Osteoblast (primary cell): Measurements from ENCODE around the gene SNRPA1. TPM values are rescaled to one million over a fixed set of nuclear protein-coding genes. Genes with fewer than 3 reads are reported as not detected.
A peak's percentile ranks its signal among the peaks of the same experiment; 100 is the strongest.

Experiments
- DNase-seq: peaks from one replicate; pipeline ENCODE4 v3.0.0; 2011; ENCODE audit warnings: low spot score, mixed read lengths; ENCODE audit not compliant: insufficient read length; ENCODE audit errors: missing footprints
- H2AFZ ChIP-seq: 2 replicates; pipeline ENCODE4 v1.6.0; 2011; ENCODE audit warnings: mild to moderate bottlenecking, low read length
- H3K27ac ChIP-seq: 2 replicates; pipeline ENCODE4 v1.5.1; 2011; ENCODE audit warnings: mild to moderate bottlenecking, low read depth, low read length, moderate library complexity
- H3K27me3 ChIP-seq: 2 replicates; pipeline ENCODE4 v1.6.0; 2012; ENCODE audit warnings: mild to moderate bottlenecking, control low read depth, inconsistent platforms, low read length, moderate library complexity; ENCODE audit not compliant: insufficient read depth
- H3K36me3 ChIP-seq: 2 replicates; pipeline ENCODE4 v1.5.1; 2011; ENCODE audit warnings: mild to moderate bottlenecking, low read length, control low read depth, moderate library complexity; ENCODE audit not compliant: insufficient read depth
- H3K4me1 ChIP-seq: 2 replicates; pipeline ENCODE4 v1.5.1; 2011; ENCODE audit warnings: mild to moderate bottlenecking, low read length, control low read depth, moderate library complexity; ENCODE audit not compliant: insufficient read depth
- H3K4me2 ChIP-seq: 2 replicates; pipeline ENCODE4 v1.6.0; 2011; ENCODE audit warnings: mild to moderate bottlenecking, low read length; ENCODE audit not compliant: insufficient read depth
- H3K4me3 ChIP-seq: fragments of 200-600 bp; sonication (generic); 3 replicates; pipeline ENCODE4 v1.5.1; 2012; ENCODE audit warnings: mild to moderate bottlenecking, low read length, inconsistent platforms; ENCODE audit not compliant: insufficient read depth
- H3K79me2 ChIP-seq: 2 replicates; pipeline ENCODE4 v1.6.0; 2012; ENCODE audit warnings: mild to moderate bottlenecking, low read length, control low read depth, inconsistent platforms; ENCODE audit not compliant: insufficient read depth
- H3K9me3 ChIP-seq: 2 replicates; pipeline ENCODE4 v1.5.1; 2011; ENCODE audit warnings: low read depth, low read length, control low read depth
- H4K20me1 ChIP-seq: 2 replicates; pipeline ENCODE4 v1.6.0; 2012; ENCODE audit warnings: mild to moderate bottlenecking, low read length, control low read depth; ENCODE audit not compliant: insufficient read depth
- CTCF ChIP-seq: IDR thresholded peaks from 2 replicates; pipeline ENCODE4 v1.5.1; 2011; ENCODE audit warnings: mild to moderate bottlenecking, low read depth, low read length, moderate library complexity; ENCODE audit errors: extremely low read depth
- total RNA-seq: library from RNA; depleted of rRNA; stranded (reverse); fragments of >200 nt; gene quantifications from 2 replicates; pipeline ENCODE4 v1.2.3, GENCODE V29; 2012

SNRPA1 gene
- total RNA-seq, 1 donor: 9.8 TPM

DNA sequence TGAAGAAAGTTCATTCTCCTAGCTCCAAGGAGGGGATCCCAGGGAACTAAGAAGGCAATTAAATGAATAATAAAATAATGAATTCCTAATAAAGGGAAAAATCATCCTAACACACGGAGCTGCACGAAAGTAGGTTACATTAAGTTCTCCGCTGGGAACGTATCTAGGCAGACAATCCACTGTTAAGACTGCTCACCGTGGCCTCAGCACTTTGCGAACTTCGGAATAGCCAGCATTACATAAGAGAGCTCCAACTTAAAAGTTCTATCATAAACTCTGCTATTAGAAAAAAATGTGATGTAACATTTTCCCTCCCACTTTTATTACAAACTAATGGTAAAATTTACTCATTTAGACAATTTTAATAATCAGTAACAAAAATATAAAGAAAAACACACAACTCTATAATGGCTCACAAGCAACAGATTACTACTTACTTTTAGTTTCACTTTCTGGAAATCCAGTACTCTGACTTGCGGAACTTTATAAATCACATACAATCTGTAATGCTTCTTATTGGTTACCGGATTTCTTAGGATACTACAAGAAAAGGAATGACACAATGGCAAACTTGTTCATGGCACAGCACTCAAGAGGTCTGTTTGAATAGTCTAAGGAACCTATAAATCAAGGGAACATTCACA lies 8.5 kb downstream of the SNRPA1 start:
- Histone ChIP-seq H3K79me2 (peaks cover 51% of the 10 kb centered on the region), H4K20me1 (peaks cover 21% of the 10 kb centered on the region)

GRCh38 chr15:101283931-101284330 lies 11.1 kb downstream of the SNRPA1 start:
- no peak overlapping the region for H2AFZ ChIP-seq
- H3K4me2 ChIP-seq: no peak overlapping the region
- no peaks in the 10 kb centered on the region for H3K4me1 ChIP-seq
- no peak overlapping the region for H3K4me3 ChIP-seq
- H3K27me3 ChIP-seq: no peaks in the 10 kb centered on the region
- peaks cover 12% of the 10 kb centered on the region for H4K20me1 ChIP-seq
- H3K79me2 ChIP-seq: peaks cover 26% of the 10 kb centered on the region
- no peak overlapping the region for H3K27ac ChIP-seq
- TF ChIP-seq CTCF: no peak
- no peak for DNase-seq
- H3K36me3 ChIP-seq: peaks cover 81% of the 10 kb centered on the region
- H3K9me3 ChIP-seq: no peaks in the 10 kb centered on the region

More for the DNA sequence above, 8.5 kb downstream of the SNRPA1 start:
- no peaks in the 10 kb centered on the region for H3K27me3 ChIP-seq
- DNase-seq: no peak
- H2AFZ ChIP-seq: no peak overlapping the region
- H3K9me3 ChIP-seq: no peaks in the 10 kb centered on the region
- no peak overlapping the region for H3K27ac ChIP-seq
- no peak overlapping the region for H3K4me2 ChIP-seq
- no peak overlapping the region for H3K4me3 ChIP-seq
- no peak for TF ChIP-seq CTCF
- no peaks in the 10 kb centered on the region for H3K4me1 ChIP-seq
- H3K36me3 ChIP-seq: peaks cover 80% of the 10 kb centered on the region

DNA sequence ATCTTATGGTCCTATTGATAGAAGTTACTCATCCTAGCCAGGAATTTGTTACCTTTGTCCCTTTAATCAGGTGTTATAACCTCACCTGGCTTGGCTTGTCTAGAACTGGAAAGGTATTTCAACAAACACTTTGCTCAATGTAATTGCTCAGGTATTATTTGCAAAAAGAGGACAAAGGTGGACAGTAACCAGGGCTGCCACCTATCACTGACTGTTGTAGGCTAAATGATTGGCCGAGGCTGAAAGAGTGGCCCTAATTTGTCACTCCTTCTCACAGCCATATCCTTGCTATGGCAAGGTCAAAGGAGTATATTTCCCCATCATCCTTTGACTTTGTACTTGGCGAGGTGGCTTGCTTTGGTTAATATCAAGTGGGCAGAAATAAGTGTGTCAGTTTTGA lies 15.0 kb downstream of the SNRPA1 start:
- no peak for TF ChIP-seq CTCF
- Histone ChIP-seq H3K79me2 (peaks cover 22% of the 10 kb centered on the region), H3K27ac (no peak overlapping the region), H3K36me3 (peaks cover 54% of the 10 kb centered on the region), H2AFZ (no peak overlapping the region), H3K27me3 (no peaks in the 10 kb centered on the region), H3K4me1 (peaks cover 11% of the 10 kb centered on the region), H3K4me2 (no peak overlapping the region), H4K20me1 (peaks cover 8% of the 10 kb centered on the region), H3K4me3 (no peak overlapping the region), H3K9me3 (no peaks in the 10 kb centered on the region)
- peak; percentile 59 for DNase-seq

DNA sequence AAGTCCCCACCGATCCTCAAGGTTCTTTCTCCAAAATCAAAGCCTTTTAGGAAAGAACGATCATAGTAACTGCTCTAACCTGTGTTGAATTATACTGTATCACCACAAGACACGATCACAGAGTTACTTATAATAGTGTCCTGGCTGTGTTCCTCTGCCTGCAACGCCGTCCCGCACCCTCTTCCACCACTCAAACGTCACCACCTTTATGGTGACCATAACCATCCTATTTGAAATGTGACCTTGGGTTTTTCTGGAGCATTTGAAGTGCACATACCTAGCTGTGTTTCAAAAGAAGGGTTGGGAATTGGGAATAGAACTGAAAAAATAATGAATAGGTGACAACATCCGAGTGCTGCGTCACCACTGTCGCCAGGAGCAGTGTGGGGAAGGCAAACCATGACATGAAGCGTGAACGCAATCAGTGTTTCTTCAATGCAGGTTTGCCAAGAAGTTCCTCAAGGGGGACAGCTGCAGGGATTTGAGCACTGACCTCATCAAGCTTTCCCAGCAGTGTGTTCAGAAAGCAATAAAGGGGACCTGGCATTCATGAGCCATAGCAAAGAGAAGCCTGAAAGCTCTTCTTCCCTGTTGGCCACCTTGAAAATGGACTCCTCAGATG lies 17.0 kb downstream of the SNRPA1 start:
- H3K4me3 ChIP-seq: peak overlapping the region; percentile 83
- no peak for TF ChIP-seq CTCF
- H3K4me2 ChIP-seq: peak overlapping the region; percentile 94
- H3K4me1 ChIP-seq: peaks cover 11% of the 10 kb centered on the region
- no peak for DNase-seq
- H3K36me3 ChIP-seq: peaks cover 57% of the 10 kb centered on the region
- no peaks in the 10 kb centered on the region for H3K27me3 ChIP-seq
- no peaks in the 10 kb centered on the region for H3K9me3 ChIP-seq
- peak overlapping the region; percentile 66 for H3K27ac ChIP-seq
- peaks cover 35% of the 10 kb centered on the region for H3K79me2 ChIP-seq
- peak overlapping the region; percentile 89 for H2AFZ ChIP-seq
- H4K20me1 ChIP-seq: peaks cover 18% of the 10 kb centered on the region
